Mesenchymal stem cell (in vitro differentiated cells and primary cell): Measurements from ENCODE around the gene LRP8.

Experiments used
- DNase-seq: peaks from one replicate; pipeline ENCODE4 v3.0.0-alpha.2; 2013
- H2AFZ ChIP-seq: one replicate; pipeline ENCODE4 v1.6.1; 2013; ENCODE audit warnings: low read depth, mild to moderate bottlenecking, control low read depth, inconsistent platforms, low read length, moderate library complexity
- H2AK5ac ChIP-seq: 2 replicates; pipeline ENCODE4 v1.6.1; 2013; ENCODE audit warnings: low read length, moderate library complexity, mild to moderate bottlenecking, inconsistent platforms; ENCODE audit not compliant: severe bottlenecking
- H2BK120ac ChIP-seq: one replicate; pipeline ENCODE4 v1.6.1; 2013; ENCODE audit warnings: low read depth, mild to moderate bottlenecking, inconsistent platforms, low read length, moderate library complexity
- H2BK12ac ChIP-seq, 2 experiments: one replicate each; pipeline ENCODE4 v1.6.1; 2013; ENCODE audit warnings: inconsistent platforms in 2 of 2, low read length in 2 of 2, mild to moderate bottlenecking in 2 of 2, moderate library complexity in 2 of 2, control low read depth in 1 of 2
- H2BK15ac ChIP-seq: one replicate; pipeline ENCODE4 v1.6.1; 2013; ENCODE audit warnings: mild to moderate bottlenecking, low read depth, inconsistent platforms; ENCODE audit not compliant: poor library complexity, severe bottlenecking
- H2BK5ac ChIP-seq: 2 replicates; pipeline ENCODE4 v1.6.1; 2013; ENCODE audit warnings: low read depth, mild to moderate bottlenecking, low read length, control low read depth, inconsistent platforms; ENCODE audit not compliant: poor library complexity, severe bottlenecking
- H3K14ac ChIP-seq, 2 experiments: one replicate each; pipeline ENCODE4 v1.6.1; 2013; ENCODE audit warnings: inconsistent platforms in 2 of 2, low read length in 2 of 2, control low read depth in 1 of 2, mild to moderate bottlenecking in 1 of 2, moderate library complexity in 1 of 2
- H3K18ac ChIP-seq, 2 experiments: one replicate each; pipeline ENCODE4 v1.6.1; 2013; ENCODE audit warnings: inconsistent platforms in 2 of 2, low read length in 2 of 2, control low read depth in 1 of 2, low read depth in 1 of 2, mild to moderate bottlenecking in 1 of 2
- H3K23ac ChIP-seq, 2 experiments: one replicate each; pipeline ENCODE4 v1.6.1; 2013; ENCODE audit warnings: inconsistent platforms in 2 of 2, low read length in 2 of 2, mild to moderate bottlenecking in 2 of 2, moderate library complexity in 2 of 2, control low read depth in 1 of 2
- H3K27ac ChIP-seq: 2 replicates; pipeline ENCODE4 v1.5.1; 2013; ENCODE audit warnings: mild to moderate bottlenecking, moderate library complexity, low read length, control low read depth, inconsistent platforms; ENCODE audit not compliant: poor library complexity, severe bottlenecking
- H3K27me3 ChIP-seq, 2 experiments: 2 replicates each; pipeline versions ENCODE4 v1.6.1 to v1.7.0; 2013; ENCODE audit warnings: low read length in 2 of 2, mild to moderate bottlenecking in 2 of 2, moderate library complexity in 2 of 2, control low read depth in 1 of 2, inconsistent platforms in 1 of 2; ENCODE audit not compliant: control insufficient read depth in 1 of 2, insufficient read depth in 1 of 2
- H3K36me3 ChIP-seq, 2 experiments: 2 replicates each; pipeline versions ENCODE4 v1.6.1 to v1.7.0; 2013; ENCODE audit warnings: low read length in 2 of 2, control low read depth in 1 of 2, inconsistent platforms in 1 of 2, low read depth in 1 of 2, mild to moderate bottlenecking in 1 of 2; ENCODE audit not compliant: insufficient read depth in 2 of 2, control insufficient read depth in 1 of 2
- H3K4ac ChIP-seq, 2 experiments: one replicate each; pipeline ENCODE4 v1.6.1; 2013; ENCODE audit warnings: inconsistent platforms in 2 of 2, low read length in 2 of 2, mild to moderate bottlenecking in 2 of 2, moderate library complexity in 2 of 2, control low read depth in 1 of 2, low read depth in 1 of 2
- H3K4me1 ChIP-seq: 2 replicates; pipeline ENCODE4 v1.6.1; 2013; ENCODE audit warnings: low read depth, low read length, control low read depth; ENCODE audit not compliant: control insufficient read depth, insufficient read depth
- H3K4me2 ChIP-seq: 2 replicates; pipeline ENCODE4 v1.6.1; 2013; ENCODE audit warnings: low read length, mild to moderate bottlenecking, inconsistent platforms; ENCODE audit not compliant: poor library complexity, severe bottlenecking
- H3K4me3 ChIP-seq, 2 experiments: 2 replicates each; pipeline versions ENCODE4 v1.5.1 to v1.7.0; 2013; ENCODE audit warnings: low read length in 2 of 2, mild to moderate bottlenecking in 2 of 2, control low read depth in 1 of 2, low read depth in 1 of 2; ENCODE audit not compliant: insufficient read depth in 1 of 2
- H3K79me1 ChIP-seq: replicated peaks from 2 replicates; pipeline ENCODE4 v1.6.1; 2013; ENCODE audit warnings: mild to moderate bottlenecking, control low read depth, low read length, inconsistent platforms; ENCODE audit not compliant: poor library complexity, severe bottlenecking
- H3K9ac ChIP-seq: 2 replicates; pipeline ENCODE4 v1.7.0; 2013; ENCODE audit warnings: mild to moderate bottlenecking, low read length, moderate library complexity
- H3K9me3 ChIP-seq: 2 replicates; pipeline ENCODE4 v1.7.0; 2013; ENCODE audit warnings: mild to moderate bottlenecking, low read length; ENCODE audit not compliant: control insufficient read depth
- H4K8ac ChIP-seq: one replicate; pipeline ENCODE4 v1.6.1; 2013; ENCODE audit warnings: inconsistent platforms, mild to moderate bottlenecking, low read length, moderate library complexity
- H4K91ac ChIP-seq: one replicate; pipeline ENCODE4 v1.6.1; 2013; ENCODE audit warnings: mild to moderate bottlenecking, low read length, inconsistent platforms
- WGBS: methylation state at CpG from one replicate; pipeline ENCODE4 v1.1.7; 2013; ENCODE audit warnings: mixed read lengths; 5-methylcytosine and 5-hydroxymethylcytosine counted together

LRP8 gene

DNA sequence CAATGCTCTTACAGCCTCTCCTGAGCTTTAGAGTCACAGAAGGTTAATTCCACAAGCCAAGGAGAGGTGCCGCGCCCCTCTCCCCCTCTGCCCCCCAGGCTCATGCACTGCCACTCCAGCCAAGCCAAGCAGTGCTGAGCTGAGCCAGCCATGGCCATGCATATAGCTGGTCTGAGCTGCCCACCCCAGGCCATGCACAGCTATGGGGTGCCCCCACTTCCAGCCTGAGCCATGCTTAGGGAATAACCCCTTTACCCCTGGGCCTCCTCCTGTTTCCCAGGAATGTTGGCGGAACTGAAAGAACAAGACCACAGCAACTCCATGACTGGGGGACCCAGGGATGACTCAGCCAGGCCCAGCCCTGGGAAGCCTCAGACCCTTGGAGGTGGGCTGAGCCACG is 55.5 kb downstream of the LRP8 start:
- Histone ChIP-seq H2AK5ac (no peak overlapping the region), H3K79me1 (no peaks in the 10 kb centered on the region), H3K9me3 (no peaks in the 10 kb centered on the region)

DNA sequence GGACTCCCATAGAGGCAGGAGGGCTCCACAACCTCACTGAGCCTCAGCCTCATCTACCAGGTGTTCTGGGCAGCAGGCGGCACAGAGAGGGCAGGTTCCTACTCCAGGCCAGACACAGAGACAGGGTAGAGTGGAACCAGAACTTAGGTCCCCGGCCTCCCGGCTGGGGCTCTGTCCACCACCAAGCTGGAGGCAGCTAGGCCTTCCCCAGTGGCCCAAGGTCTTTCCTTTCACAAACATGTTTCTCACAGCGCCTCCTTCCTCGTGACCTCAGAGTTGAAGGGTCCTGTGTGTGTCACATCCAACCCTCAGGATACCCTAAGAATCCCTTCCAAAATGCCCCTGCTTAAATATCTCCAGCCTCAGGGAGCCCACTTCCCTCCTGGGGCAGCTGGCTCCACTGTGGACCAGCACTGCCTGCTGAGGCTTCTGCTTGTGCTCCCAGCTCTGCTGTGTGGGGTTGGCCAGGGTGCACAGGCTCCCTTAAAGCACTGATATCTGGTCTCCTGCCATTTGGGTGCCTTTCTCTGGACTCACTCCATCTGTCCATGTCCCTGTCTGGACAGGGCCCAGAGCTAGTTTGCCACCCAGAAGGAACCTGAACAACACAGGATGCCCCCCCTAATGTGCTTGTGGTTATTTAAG is 56.3 kb downstream of the LRP8 start:
- H2BK5ac ChIP-seq: no peak overlapping the region
- no peak overlapping the region for H4K8ac ChIP-seq
- no peaks in the 10 kb centered on the region for H3K27me3 ChIP-seq
- no peak overlapping the region for H2AK5ac ChIP-seq
- H2AFZ ChIP-seq: no peak overlapping the region
- H3K9me3 ChIP-seq: no peaks in the 10 kb centered on the region
- no peak overlapping the region for H3K18ac ChIP-seq
- no peak overlapping the region for H3K4ac ChIP-seq
- no peak overlapping the region for H4K91ac ChIP-seq
- no peaks in the 10 kb centered on the region for H3K79me1 ChIP-seq
- no peak overlapping the region for H3K9ac ChIP-seq
- 99% methylated on average over 5 of the region's 5 CpGs for WGBS
- H3K4me1 ChIP-seq: peaks cover 2% of the 10 kb centered on the region
- no peak overlapping the region for H2BK15ac ChIP-seq
- H3K36me3 ChIP-seq: peaks cover 20 to 28% of the 10 kb centered on the region in 2 experiments
- no peak overlapping the region for H2BK12ac ChIP-seq
- no peak overlapping the region for H3K27ac ChIP-seq
- H3K23ac ChIP-seq: no peak overlapping the region
- no peak overlapping the region for H3K4me2 ChIP-seq
- no peak overlapping the region for H2BK120ac ChIP-seq
- no peak overlapping the region for H3K4me3 ChIP-seq
- no peak overlapping the region for H3K14ac ChIP-seq
- no peak for DNase-seq

More for the DNA sequence above, 55.5 kb downstream of the LRP8 start:
- H3K27me3 ChIP-seq: no peaks in the 10 kb centered on the region
- 92% methylated on average over 4 of the region's 4 CpGs for WGBS
- H2BK12ac ChIP-seq: no peak overlapping the region
- H3K18ac ChIP-seq: no peak overlapping the region
- H2BK15ac ChIP-seq: no peak overlapping the region
- peaks cover 2% of the 10 kb centered on the region for H3K4me1 ChIP-seq
- no peak overlapping the region for H4K91ac ChIP-seq
- H2BK5ac ChIP-seq: no peak overlapping the region
- peak overlapping the region in 1 of 2 experiments; percentile 27 for H3K23ac ChIP-seq
- no peak overlapping the region for H2AFZ ChIP-seq
- H3K27ac ChIP-seq: no peak overlapping the region
- no peak overlapping the region for H3K4me2 ChIP-seq
- peaks cover 18 to 35% of the 10 kb centered on the region in 2 experiments for H3K36me3 ChIP-seq
- no peak overlapping the region for H3K9ac ChIP-seq
- no peak overlapping the region for H3K4ac ChIP-seq
- H2BK120ac ChIP-seq: no peak overlapping the region
- peak overlapping the region in 1 of 2 experiments; percentile 35 for H3K14ac ChIP-seq
- DNase-seq: no peak
- H3K4me3 ChIP-seq: no peak overlapping the region
- H4K8ac ChIP-seq: no peak overlapping the region

DNA sequence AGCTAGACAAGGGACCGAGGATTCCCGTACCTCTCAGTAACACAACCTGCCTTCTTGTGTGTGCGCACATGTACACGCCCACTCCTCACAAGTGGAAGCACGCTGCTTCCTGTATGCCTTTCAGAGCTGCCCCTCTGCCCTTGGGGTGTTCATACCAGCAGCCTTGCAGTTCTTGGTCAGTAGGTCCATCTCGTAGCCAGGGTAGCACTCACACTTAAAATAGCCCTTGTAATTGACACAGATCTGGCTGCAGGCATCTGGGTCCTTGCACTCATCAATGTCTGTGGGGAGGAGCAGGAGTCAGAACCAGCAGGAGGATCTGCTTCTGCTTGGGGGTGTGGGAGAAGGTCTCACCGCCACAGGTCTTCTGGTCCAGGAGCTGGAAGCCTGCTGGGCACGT is 57.0 kb downstream of the LRP8 start:
- Histone ChIP-seq H2BK120ac (no peak overlapping the region), H3K4ac (no peak overlapping the region), H2BK15ac (no peak overlapping the region), H2AK5ac (no peak overlapping the region), H2BK5ac (no peak overlapping the region), H3K79me1 (no peaks in the 10 kb centered on the region), H2AFZ (no peak overlapping the region), H3K23ac (no peak overlapping the region), H2BK12ac (no peak overlapping the region), H4K91ac (no peak overlapping the region), H4K8ac (no peak overlapping the region), H3K27ac (no peak overlapping the region), H3K18ac (no peak overlapping the region), H3K9ac (no peak overlapping the region), H3K27me3 (no peaks in the 10 kb centered on the region), H3K4me2 (no peak overlapping the region), H3K14ac (no peak overlapping the region), H3K4me1 (peaks cover 2% of the 10 kb centered on the region), H3K36me3 (peaks cover 24 to 29% of the 10 kb centered on the region in 2 experiments), H3K9me3 (no peaks in the 10 kb centered on the region), H3K4me3 (no peak overlapping the region)
- no peak for DNase-seq
- WGBS: 94% methylated on average over 8 of the region's 8 CpGs

DNA sequence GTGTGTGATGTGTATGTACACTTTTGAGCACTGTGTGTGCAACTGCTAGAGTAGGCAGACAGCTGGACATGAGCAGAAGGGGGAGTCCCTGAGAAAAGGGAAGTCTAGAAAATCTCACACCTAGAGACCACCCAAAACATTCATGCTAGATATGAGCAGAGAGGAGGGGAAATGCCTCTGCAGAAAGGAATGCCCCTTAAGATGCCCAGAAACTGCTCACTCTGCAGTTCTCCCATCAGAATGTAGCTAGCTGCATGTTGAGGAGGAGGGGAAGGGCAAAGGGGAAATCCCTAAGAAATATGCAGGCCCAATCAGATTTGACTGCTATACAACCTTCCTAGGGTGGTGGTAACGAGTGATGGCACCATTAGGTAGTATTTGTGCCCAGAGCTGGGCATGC is 57.8 kb downstream of the LRP8 start:
- H2AK5ac ChIP-seq: no peak overlapping the region
- no peak overlapping the region for H2BK15ac ChIP-seq
- H2BK5ac ChIP-seq: no peak overlapping the region
- no peak overlapping the region for H3K14ac ChIP-seq
- H4K8ac ChIP-seq: no peak overlapping the region
- H3K4me2 ChIP-seq: no peak overlapping the region
- H3K4me1 ChIP-seq: peaks cover 2% of the 10 kb centered on the region
- no peak overlapping the region for H3K27ac ChIP-seq
- H3K18ac ChIP-seq: no peak overlapping the region
- H3K9me3 ChIP-seq: no peaks in the 10 kb centered on the region
- H2BK12ac ChIP-seq: no peak overlapping the region
- no peaks in the 10 kb centered on the region for H3K79me1 ChIP-seq
- peaks cover 27 to 29% of the 10 kb centered on the region in 2 experiments for H3K36me3 ChIP-seq
- H4K91ac ChIP-seq: no peak overlapping the region
- no peaks in the 10 kb centered on the region for H3K27me3 ChIP-seq
- no peak overlapping the region for H3K23ac ChIP-seq
- 95% methylated on average over 1 of the region's 1 CpG for WGBS
- no peak overlapping the region for H3K4ac ChIP-seq
- no peak overlapping the region for H3K9ac ChIP-seq
- H3K4me3 ChIP-seq: no peak overlapping the region
- H2AFZ ChIP-seq: no peak overlapping the region
- no peak for DNase-seq
- no peak overlapping the region for H2BK120ac ChIP-seq
